Mammary epithelial cell (primary cell): ENCODE results near the gene KRT76.

Experiments used
- CTCF ChIP-seq, 2 donors: IDR thresholded peaks in 1 of 2; conservative IDR thresholded peaks in 1 of 2; 2 replicates each; pipeline ENCODE4 v1.5.1; 2011 to 2012; ENCODE audit warnings: inconsistent platforms in 2 of 2, low read length in 2 of 2, mild to moderate bottlenecking in 2 of 2, control low read depth in 1 of 2, low read depth in 1 of 2; ENCODE audit not compliant: insufficient read depth in 1 of 2; ENCODE audit errors: extremely low read depth in 1 of 2
- EZH2 ChIP-seq: IDR thresholded peaks from 2 replicates; pipeline ENCODE4 v1.6.1; 2012; ENCODE audit warnings: low read length, inconsistent platforms, borderline replicate concordance

GRCh38 chr12:52768479-52769200, 8.5 kb downstream of the KRT76 start:
- no peak for TF ChIP-seq CTCF (conservative IDR thresholded peaks at IDR 0.05 in 1 of 2, IDR thresholded peaks at IDR 0.05 in 1 of 2; ENCODE audit: extremely low read depth in 1 of 2, insufficient read depth in 1 of 2, low read depth in 1 of 2, low read length in 2 of 2)
- no peak for TF ChIP-seq EZH2
